Measurements from ENCODE around the gene COL13A1. TPM values are rescaled to one million over a fixed set of nuclear protein-coding genes. Genes with fewer than 3 reads are reported as not detected.

COL13A1 gene
- total and polyA plus RNA-seq, 2 of the 8 experiments (the other 6 are each of a cell fraction or from before 2014, with no cell fraction given): 2.6 to 5.2 TPM

- H2BK20ac ChIP-seq (ENCODE audit: low read length): no peak overlapping the region
- no peaks in the 10 kb centered on the region for H3K27me3 ChIP-seq (replicated peaks in 1 of 4; ENCODE audit: control insufficient read depth in 3 of 4, extremely low read depth in 1 of 4, insufficient read depth in 3 of 4, low read length in 3 of 4)
- CTCF ChIA-PET (ENCODE audit: partially characterized antibody): interaction anchor here (0.8 to 8.3 kb wide), 7 partner anchors 13 to 114 kb away, joined by 3 to 78 read pairs (median 9); no protein-coding TSS in a partner anchor
- no peak overlapping the region for H2BK15ac ChIP-seq (ENCODE audit: low read length)
- no peak overlapping the region for H3K4me3 ChIP-seq (ENCODE audit: extremely low read depth in 1 of 4, insufficient read depth in 2 of 4, low read depth in 3 of 4, low read length in 4 of 4)
- no peak overlapping the region; the same call in 1 of the 2 replicates for H2BK5ac ChIP-seq (ENCODE audit: low read depth, low read length)
- no peak overlapping the region for H2AFZ ChIP-seq (ENCODE audit: low read length)
- no peaks in the 10 kb centered on the region for H3K36me3 ChIP-seq (ENCODE audit: control insufficient read depth in 2 of 4, insufficient read depth in 4 of 4, low read length in 3 of 4)
- H3K79me1 ChIP-seq (ENCODE audit: low read depth, low read length): no peaks in the 10 kb centered on the region
- H3K23me2 ChIP-seq (ENCODE audit: low read depth, low read length): peaks cover 2% of the 10 kb centered on the region; the same call in 1 of the 2 replicates
- H3K14ac ChIP-seq (ENCODE audit: insufficient read length): no peak overlapping the region
- H3K56ac ChIP-seq (replicated peaks; ENCODE audit: insufficient read length, low read depth, low read length): no peak overlapping the region
- peak overlapping the region; percentile 40; the same call in 1 of the 2 replicates for H4K8ac ChIP-seq (ENCODE audit: extremely low read depth, insufficient read depth, low read length)
- peaks cover 0 to 13% (median 6%) of the 10 kb centered on the region in 4 experiments; a peak in 3 of 7 replicates for H3K4me1 ChIP-seq (replicated peaks in 1 of 4; ENCODE audit: control insufficient read depth in 3 of 4, insufficient read depth in 4 of 4, low read length in 3 of 4)
- POLR2A ChIA-PET (ENCODE audit: partially characterized antibody): no interaction called here
- WGBS, 2 experiments (ENCODE audit: extremely low coverage in 1 of 2, insufficient coverage in 1 of 2, insufficient read length in 1 of 2, insufficient replicate concordance in 2 of 2, low coverage in 1 of 2, low lambda C conversion rate in 2 of 2, missing lambda C conversion rate in 1 of 2): 78% methylated on average over 7 of the region's 7 CpGs; no CpG with 5 or more reads in 1 of the 2 experiments
- H2BK120ac ChIP-seq (replicated peaks; ENCODE audit: low read depth, low read length): no peak overlapping the region
- H3K27ac ChIP-seq (ENCODE audit: low read depth, low read length): no peak overlapping the region
- H3K9me3 ChIP-seq (ENCODE audit: insufficient read depth in 2 of 2, low read depth in 1 of 2, low read length in 1 of 2): no peaks in the 10 kb centered on the region
- H3K18ac ChIP-seq (ENCODE audit: extremely low read depth, low read length): no peak overlapping the region
- no peaks in the 10 kb centered on the region for H4K20me1 ChIP-seq (replicated peaks in 1 of 2; ENCODE audit: control insufficient read depth in 1 of 2, insufficient read depth in 2 of 2, low read length in 2 of 2)
- H4K5ac ChIP-seq (ENCODE audit: insufficient read length, low read depth, low read length): no peak overlapping the region
- no peak overlapping the region for H3K4me2 ChIP-seq (ENCODE audit: insufficient read depth in 1 of 2, low read depth in 2 of 2, low read length in 2 of 2)
- DNase-seq (ENCODE audit: low read depth in 1 of 2, low spot score in 2 of 2) (no peak), FAIRE-seq (no peak)
- no peak overlapping the region for H2AK5ac ChIP-seq (ENCODE audit: low read depth, low read length)
- no peak overlapping the region for H3K4ac ChIP-seq (replicated peaks; ENCODE audit: insufficient read length, low read depth, low read length)
- no peak overlapping the region for H3K9ac ChIP-seq (replicated peaks in 1 of 4; ENCODE audit: extremely low read depth in 1 of 4, low read depth in 3 of 4, low read length in 3 of 4)
- H3K23ac ChIP-seq (ENCODE audit: insufficient read length): no peak overlapping the region
- H4K91ac ChIP-seq (replicated peaks; ENCODE audit: insufficient read length, low read length): no peak overlapping the region
- H3K79me2 ChIP-seq (ENCODE audit: control insufficient read depth in 1 of 2, insufficient read depth in 2 of 2, low read length in 2 of 2): no peaks in the 10 kb centered on the region
- H2BK12ac ChIP-seq (ENCODE audit: low read depth, low read length): no peak overlapping the region
- no peak for TF ChIP-seq SP4 (IDR thresholded peaks at IDR 0.05; ENCODE audit: low read length)
- TF ChIP-seq KDM4A (IDR thresholded peaks at IDR 0.05; ENCODE audit: low read depth, low read length, severe bottlenecking): no peak
- no peak for TF ChIP-seq NANOG (IDR thresholded peaks at IDR 0.05; ENCODE audit: insufficient read depth, low read depth, low read length, poor library complexity, severe bottlenecking)
- TF ChIP-seq E2F6 (IDR thresholded peaks at IDR 0.05): no peak
- TF ChIP-seq KDM1A (IDR thresholded peaks at IDR 0.05; ENCODE audit: borderline replicate concordance, low read length): no peak
- TF ChIP-seq BCL11A (IDR thresholded peaks at IDR 0.05; ENCODE audit: low read depth in 2 of 2, low read length in 2 of 2): no peak
- no peak for TF ChIP-seq SIN3A (conservative IDR thresholded peaks at IDR 0.05 in 1 of 2, IDR thresholded peaks at IDR 0.05 in 1 of 2; ENCODE audit: low read depth in 1 of 2, low read length in 2 of 2)
- TF ChIP-seq FOSL1 (IDR thresholded peaks at IDR 0.05; ENCODE audit: insufficient read depth, low read depth, low read length): no peak
- no peak for TF ChIP-seq BRCA1 (IDR thresholded peaks at IDR 0.05; ENCODE audit: low read depth, low read length)
- no peak for TF ChIP-seq SUZ12 (IDR thresholded peaks at IDR 0.05; ENCODE audit: low read length)
- no peak for TF ChIP-seq YY1 (IDR thresholded peaks at IDR 0.05; ENCODE audit: low read depth, low read length)
Observed at GRCh38 chr10:69902835-69903535, 101.3 kb downstream of the COL13A1 start.

Data from H1 (cell line).